GM12864 (cell line): ENCODE measurements around the gene C2orf81.
"Not testable (repeated sequence)": the region's sequence is repeated elsewhere in the genome, so short reads cannot be mapped to it uniquely, and the experiment has no call there.

ENCODE experiments used
- DNase-seq: peaks from one replicate; pipeline ENCODE4 v3.0.0-alpha.2; 2011; ENCODE audit warnings: low read depth
- H3K4me3 ChIP-seq: 2 replicates; pipeline ENCODE4 v1.5.1; 2011; ENCODE audit warnings: mild to moderate bottlenecking, low read depth, low read length, control low read depth
- CTCF ChIP-seq: IDR thresholded peaks from 2 replicates; pipeline ENCODE4 v1.5.1; 2011; ENCODE audit warnings: low read depth, mild to moderate bottlenecking, moderate library complexity, low read length, control low read depth, inconsistent platforms; ENCODE audit errors: missing control alignments

Gene C2orf81

GRCh38 chr2:74424995-74425406 lies 3.6 kb upstream of the C2orf81 start:
- TF ChIP-seq CTCF: no peak
- DNase-seq: no peak
- H3K4me3 ChIP-seq: no peak overlapping the region

GRCh38 chr2:74424139-74424992 lies 2.9 kb upstream of the C2orf81 start:
- DNase-seq: no peak
- no peak for TF ChIP-seq CTCF
- H3K4me3 ChIP-seq: no peak overlapping the region

- DNase-seq: no peak
- H3K4me3 ChIP-seq: no peak overlapping the region
- TF ChIP-seq CTCF: no peak
Observed at GRCh38 chr2:74423231-74424095, 2.0 kb upstream of the C2orf81 start.

GRCh38 chr2:74420443-74421103 lies 846 bp downstream of the C2orf81 start:
- peak overlapping the region; percentile 86 for H3K4me3 ChIP-seq

GRCh38 chr2:74420006-74420405 lies 1.4 kb downstream of the C2orf81 start:
- TF ChIP-seq CTCF: no peak
- no peak overlapping the region; the same call in 1 of the 2 replicates for H3K4me3 ChIP-seq

More at GRCh38 chr2:74420443-74421103, 846 bp downstream of the C2orf81 start:
- not testable (repeated sequence) for DNase-seq

GRCh38 chr2:74419345-74419744 lies 2.1 kb downstream of the C2orf81 start:
- no peak overlapping the region for H3K4me3 ChIP-seq
- TF ChIP-seq CTCF: no peak
- no peak for DNase-seq

More at GRCh38 chr2:74420006-74420405, 1.4 kb downstream of the C2orf81 start:
- DNase-seq: no peak

GRCh38 chr2:74418312-74418711 lies 3.1 kb downstream of the C2orf81 start:
- no peak overlapping the region for H3K4me3 ChIP-seq
- no peak for DNase-seq
- TF ChIP-seq CTCF: no peak
